Thoracic aorta (tissue), 2 donors: ENCODE measurements around the gene PLCB3. TPM values are rescaled to one million over a fixed set of nuclear protein-coding genes. Genes with fewer than 3 reads are reported as not detected.

Experiments used
- ATAC-seq: fragments of 150-250 bp; one replicate; pipeline ENCODE4 v1.8.0; 2017; ENCODE audit warnings: low read depth; ENCODE audit not compliant: insufficient number of reproducible peaks, low FRiP score
- DNase-seq: peaks from one replicate; pipeline ENCODE4 v3.0.0-alpha.2; 2020; ENCODE audit warnings: low spot score
- H3K27ac ChIP-seq, 2 donors: fragments of 200-600 bp; sonication (generic); 1 replicate in 1 of 2; 2 replicates in 1 of 2; pipeline ENCODE4 v1.5.1; 2016; ENCODE audit warnings: mild to moderate bottlenecking in 2 of 2, moderate library complexity in 2 of 2
- H3K27me3 ChIP-seq: fragments of 200-600 bp; sonication (generic); replicated peaks from 2 replicates; pipeline ENCODE4 v1.6.0; 2016; ENCODE audit warnings: mild to moderate bottlenecking; ENCODE audit not compliant: insufficient read depth
- H3K36me3 ChIP-seq: fragments of 200-600 bp; sonication (generic); one replicate; pipeline ENCODE4 v1.5.1; 2016
- H3K4me1 ChIP-seq, 2 donors: fragments of 200-600 bp; sonication (generic); 1 replicate in 1 of 2; 2 replicates in 1 of 2; pipeline versions ENCODE4 v1.5.1 to v1.6.0; 2016; ENCODE audit warnings: low read depth in 2 of 2, mild to moderate bottlenecking in 1 of 2; ENCODE audit not compliant: control insufficient read depth in 1 of 2
- H3K4me3 ChIP-seq: fragments of 200-600 bp; sonication (generic); 2 replicates; pipeline ENCODE4 v1.5.1; 2016; ENCODE audit warnings: mild to moderate bottlenecking
- H3K9me3 ChIP-seq: fragments of 200-600 bp; sonication (generic); 2 replicates; pipeline ENCODE4 v1.5.1; 2016
- total RNA-seq, 2 donors: library from RNA; depleted of rRNA; stranded (reverse); fragments of >200 nt; gene quantifications; one replicate each; pipeline versions ENCODE4 v1.1.0 to v1.2.3, GENCODE V29; 2016
- TF ChIP-seq, protein P1 (sequence below): fragments of 200-600 bp; sonication (generic); IDR thresholded peaks from one replicate; pipeline ENCODE4 v1.5.1; 2019; ENCODE audit warnings: antibody characterized with exemption

Gene PLCB3
- total RNA-seq, 2 donors from 2014 or later, result 31.5 to 39.7 TPM

DNA sequence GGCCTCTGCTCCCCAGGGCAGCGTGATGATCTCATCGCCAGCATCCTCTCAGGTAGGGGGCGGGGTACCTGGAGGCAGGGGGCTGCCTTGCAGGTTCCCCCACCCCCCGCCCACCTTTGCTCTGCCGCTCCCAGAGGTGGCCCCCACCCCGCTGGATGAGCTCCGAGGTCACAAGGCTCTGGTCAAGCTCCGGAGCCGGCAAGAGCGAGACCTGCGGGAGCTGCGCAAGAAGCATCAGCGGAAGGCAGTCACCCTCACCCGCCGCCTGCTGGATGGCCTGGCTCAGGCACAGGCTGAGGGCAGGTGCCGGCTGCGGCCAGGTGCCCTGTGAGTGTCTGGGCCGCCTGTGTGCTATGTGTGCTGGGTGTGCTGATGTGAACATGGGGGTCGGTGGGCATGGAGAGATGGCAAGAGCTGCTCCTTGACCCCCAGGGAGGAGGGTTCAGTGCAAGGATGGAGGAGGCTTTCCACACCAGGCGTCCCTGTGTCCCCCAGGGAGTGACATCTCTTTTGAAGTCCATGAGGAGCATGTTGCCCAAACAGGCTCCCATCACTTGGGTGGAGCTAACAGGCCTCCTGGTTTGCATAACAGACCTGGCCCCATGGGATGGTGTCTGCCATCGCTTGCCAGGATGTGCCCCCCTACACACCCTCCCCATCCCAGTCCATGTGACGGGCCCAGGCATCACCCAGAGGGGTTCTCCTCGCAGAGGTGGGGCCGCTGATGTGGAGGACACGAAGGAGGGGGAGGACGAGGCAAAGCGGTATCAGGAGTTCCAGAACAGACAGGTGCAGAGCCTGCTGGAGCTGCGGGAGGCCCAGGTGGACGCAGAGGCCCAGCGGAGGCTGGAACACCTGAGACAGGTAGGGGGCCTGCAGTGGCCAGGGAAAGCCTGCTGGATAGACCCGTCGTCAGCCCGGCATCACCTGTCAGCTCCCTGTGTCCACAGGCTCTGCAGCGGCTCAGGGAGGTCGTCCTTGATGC is 14.1 kb downstream of the PLCB3 start:
- Histone ChIP-seq H3K27ac (no peak overlapping the region), H3K4me3 (no peak overlapping the region), H3K4me1 (peaks cover 10 to 18% of the 10 kb centered on the region in 2 donors), H3K27me3 (no peaks in the 10 kb centered on the region), H3K9me3 (no peaks in the 10 kb centered on the region), H3K36me3 (peaks cover 47% of the 10 kb centered on the region)
- ATAC-seq (no peak), DNase-seq (no peak)
- TF ChIP-seq, protein P1, sequence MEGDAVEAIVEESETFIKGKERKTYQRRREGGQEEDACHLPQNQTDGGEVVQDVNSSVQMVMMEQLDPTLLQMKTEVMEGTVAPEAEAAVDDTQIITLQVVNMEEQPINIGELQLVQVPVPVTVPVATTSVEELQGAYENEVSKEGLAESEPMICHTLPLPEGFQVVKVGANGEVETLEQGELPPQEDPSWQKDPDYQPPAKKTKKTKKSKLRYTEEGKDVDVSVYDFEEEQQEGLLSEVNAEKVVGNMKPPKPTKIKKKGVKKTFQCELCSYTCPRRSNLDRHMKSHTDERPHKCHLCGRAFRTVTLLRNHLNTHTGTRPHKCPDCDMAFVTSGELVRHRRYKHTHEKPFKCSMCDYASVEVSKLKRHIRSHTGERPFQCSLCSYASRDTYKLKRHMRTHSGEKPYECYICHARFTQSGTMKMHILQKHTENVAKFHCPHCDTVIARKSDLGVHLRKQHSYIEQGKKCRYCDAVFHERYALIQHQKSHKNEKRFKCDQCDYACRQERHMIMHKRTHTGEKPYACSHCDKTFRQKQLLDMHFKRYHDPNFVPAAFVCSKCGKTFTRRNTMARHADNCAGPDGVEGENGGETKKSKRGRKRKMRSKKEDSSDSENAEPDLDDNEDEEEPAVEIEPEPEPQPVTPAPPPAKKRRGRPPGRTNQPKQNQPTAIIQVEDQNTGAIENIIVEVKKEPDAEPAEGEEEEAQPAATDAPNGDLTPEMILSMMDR, result no peak

DNA sequence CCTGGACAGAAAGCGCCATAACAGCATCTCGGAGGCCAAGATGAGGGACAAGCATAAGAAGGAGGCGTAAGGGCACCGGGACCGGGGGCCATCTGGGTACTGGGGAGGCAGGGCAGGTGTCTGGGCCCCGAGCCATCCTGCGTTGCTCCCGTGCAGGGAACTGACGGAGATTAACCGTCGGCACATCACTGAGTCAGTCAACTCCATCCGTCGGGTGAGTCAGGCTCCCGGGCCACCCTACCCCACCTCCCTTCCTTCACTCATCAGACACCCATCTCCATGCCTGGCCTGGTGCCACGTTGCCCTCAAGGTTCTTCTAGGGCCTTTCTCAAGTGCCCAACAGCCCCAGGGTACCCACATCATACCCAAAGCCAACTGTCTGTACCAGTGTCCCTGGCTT is 15.0 kb downstream of the PLCB3 start:
- TF ChIP-seq, protein P1, result no peak
- Histone ChIP-seq H3K36me3 (peaks cover 47% of the 10 kb centered on the region), H3K27me3 (no peaks in the 10 kb centered on the region), H3K4me3 (no peak overlapping the region), H3K4me1 (peaks cover 10 to 18% of the 10 kb centered on the region in 2 donors), H3K27ac (no peak overlapping the region), H3K9me3 (no peaks in the 10 kb centered on the region)
- no peak for ATAC-seq
- DNase-seq, result no peak

DNA sequence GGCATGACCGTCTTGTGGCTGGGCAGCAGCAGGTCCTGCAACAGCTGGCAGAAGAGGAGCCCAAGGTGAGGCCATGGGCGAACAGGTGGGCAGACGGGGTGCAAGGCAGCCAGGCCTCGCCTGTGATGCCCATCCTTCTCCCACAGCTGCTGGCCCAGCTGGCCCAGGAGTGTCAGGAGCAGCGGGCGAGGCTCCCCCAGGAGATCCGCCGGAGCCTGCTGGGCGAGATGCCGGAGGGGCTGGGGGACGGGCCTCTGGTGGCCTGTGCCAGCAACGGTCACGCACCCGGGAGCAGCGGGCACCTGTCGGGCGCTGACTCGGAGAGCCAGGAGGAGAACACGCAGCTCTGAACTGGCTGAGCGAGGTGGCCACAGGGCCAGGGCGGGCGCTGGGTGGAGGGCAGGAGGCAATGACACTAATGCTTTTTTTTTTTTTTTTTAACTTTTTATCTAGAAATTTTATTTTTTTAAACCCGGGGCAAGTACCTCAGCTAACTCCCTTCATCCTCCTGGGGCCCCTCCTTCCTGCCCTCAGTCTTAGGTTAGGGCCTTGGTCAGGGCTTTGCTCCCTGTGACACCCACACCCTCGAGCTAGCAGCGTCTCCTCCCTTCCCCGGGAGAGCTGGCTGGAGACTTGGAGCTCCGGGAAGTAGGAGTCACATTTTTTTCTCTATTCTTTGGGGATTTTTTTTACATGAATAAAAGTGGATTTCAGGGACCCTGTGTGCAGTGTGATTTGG is 16.0 kb downstream of the PLCB3 start:
- Histone ChIP-seq H3K27ac (peak overlapping the region; percentile 80 to 92), H3K36me3 (peaks cover 37% of the 10 kb centered on the region), H3K4me3 (no peak overlapping the region), H3K27me3 (no peaks in the 10 kb centered on the region), H3K4me1 (peaks cover 10 to 28% of the 10 kb centered on the region in 2 donors), H3K9me3 (no peaks in the 10 kb centered on the region)
- no peak for ATAC-seq
- DNase-seq, result no peak
- TF ChIP-seq, protein P1, result no peak

DNA sequence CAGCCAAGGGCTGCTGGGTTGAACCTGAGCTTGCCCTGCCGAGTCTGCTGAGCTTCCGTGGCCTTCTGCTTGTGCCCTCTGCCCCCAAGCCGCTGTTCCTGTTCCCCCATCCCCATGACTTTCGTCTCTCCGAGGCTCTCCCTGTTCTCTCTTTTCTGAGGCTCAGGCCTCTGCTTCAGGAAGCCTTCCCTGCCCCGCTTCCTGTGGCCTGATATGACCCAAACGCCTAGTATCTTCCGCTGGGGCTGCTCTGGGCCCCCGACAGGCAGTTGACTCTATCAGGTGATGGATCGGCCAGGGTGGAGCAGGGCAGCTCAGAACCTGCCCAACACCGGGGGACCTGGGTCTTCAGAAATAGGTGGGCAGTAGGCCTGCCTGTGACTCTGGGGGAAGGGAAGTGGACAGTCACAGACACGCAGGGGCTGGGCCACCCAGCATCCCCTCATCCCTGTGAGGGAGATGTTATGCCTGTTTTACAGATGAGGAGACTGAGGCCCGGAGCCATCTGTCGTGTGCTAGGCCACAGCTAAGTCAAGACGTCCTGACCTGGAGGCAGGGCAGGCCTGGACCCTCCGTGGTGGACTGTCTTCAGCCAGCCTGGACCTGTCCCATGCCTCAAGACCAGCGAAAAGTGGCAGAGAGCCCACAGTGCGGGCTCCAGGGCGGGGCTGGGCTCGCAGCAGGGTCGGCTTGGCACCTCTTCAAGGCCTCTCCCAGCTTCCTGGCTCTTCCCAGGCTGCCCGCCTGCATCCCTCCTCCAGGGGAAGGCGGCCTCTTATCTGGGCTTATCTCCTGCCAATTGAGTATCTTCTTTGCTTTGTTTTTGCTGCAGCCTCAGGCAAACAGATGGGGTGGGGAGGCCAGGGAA is 16.9 kb downstream of the PLCB3 start:
- peak overlapping the region; percentile 80 to 92 for H3K27ac ChIP-seq
- peak overlapping the region; percentile 76 for H3K4me3 ChIP-seq
- H3K27me3 ChIP-seq, result no peaks in the 10 kb centered on the region
- H3K4me1 ChIP-seq, result peaks cover 10 to 28% of the 10 kb centered on the region in 2 donors
- no peak for DNase-seq
- H3K9me3 ChIP-seq, result no peaks in the 10 kb centered on the region
- TF ChIP-seq, protein P1, result no peak
- H3K36me3 ChIP-seq, result peaks cover 28% of the 10 kb centered on the region
- ATAC-seq, result no peak
